CD4-positive, alpha-beta T cell (primary cell): ENCODE results near the gene SLC24A5. TPM values are rescaled to one million over a fixed set of nuclear protein-coding genes. Genes with fewer than 3 reads are reported as not detected.

ENCODE experiments used
- ATAC-seq: fragments of 200-7000 bp; cut with Tn5 transposase; one replicate; pipeline ENCODE4 v1.10.0; 2022; ENCODE audit warnings: mild to moderate bottlenecking; ENCODE audit not compliant: poor library complexity
- CTCF ChIA-PET: fragments of 350-600 bp; sonication (Branson Sonifier 250); formaldehyde crosslinking; loops from one replicate; lab custom pipeline; 2021; ENCODE audit warnings: antibody characterized with exemption, inconsistent platforms; lab: Charles Lee
- POLR2A ChIA-PET: fragments of 350-600 bp; sonication (Branson Sonifier 250); formaldehyde crosslinking; loops from one replicate; lab custom pipeline; 2021; ENCODE audit warnings: antibody characterized with exemption, inconsistent platforms; lab: Charles Lee
- DNase-seq, 14 experiments: peaks; one replicate each; pipeline ENCODE4 v3.0.0-alpha.2; 2013 to 2020; ENCODE audit warnings: mixed read lengths in 2 of 14
- H3K27ac ChIP-seq, 2 donors: one replicate each; pipeline versions ENCODE4 v1.5.1 to v1.7.0; 2013; ENCODE audit warnings: low read length in 2 of 2, low read depth in 1 of 2, mild to moderate bottlenecking in 1 of 2
- H3K27me3 ChIP-seq, 2 experiments: 1 replicate in 1 of 2; 2 replicates in 1 of 2; pipeline versions ENCODE4 v1.6.1 to v1.7.0; 2013; ENCODE audit warnings: low read length in 2 of 2, control low read depth in 1 of 2, mild to moderate bottlenecking in 1 of 2, moderate library complexity in 1 of 2; ENCODE audit not compliant: insufficient read depth in 2 of 2, control insufficient read depth in 1 of 2
- H3K36me3 ChIP-seq: one replicate; pipeline ENCODE4 v1.6.1; 2013; ENCODE audit warnings: low read length, control low read depth; ENCODE audit not compliant: insufficient read depth
- H3K4me1 ChIP-seq: one replicate; pipeline ENCODE4 v1.6.1; 2013; ENCODE audit warnings: low read length, control low read depth; ENCODE audit not compliant: insufficient read depth
- H3K4me3 ChIP-seq: one replicate; pipeline ENCODE4 v1.5.1; 2013; ENCODE audit warnings: mild to moderate bottlenecking, low read length, moderate library complexity
- H3K9me3 ChIP-seq, 2 experiments: 1 replicate in 1 of 2; 2 replicates in 1 of 2; pipeline versions ENCODE4 v1.6.1 to v1.7.0; 2013; ENCODE audit warnings: low read length in 2 of 2, mild to moderate bottlenecking in 2 of 2, control low read depth in 1 of 2, moderate library complexity in 1 of 2; ENCODE audit not compliant: control insufficient read depth in 1 of 2, insufficient read depth in 1 of 2
- H3K27ac Mint-ChIP-seq: one replicate; pipeline ENCODE4 v1.8.0; 2020; ENCODE audit warnings: mixed read lengths
- H3K27me3 Mint-ChIP-seq: one replicate; pipeline ENCODE4 v1.8.0; 2021; ENCODE audit warnings: mixed read lengths
- H3K36me3 Mint-ChIP-seq: one replicate; pipeline ENCODE4 v1.8.0; 2021; ENCODE audit warnings: low read depth, mixed read lengths
- H3K4me1 Mint-ChIP-seq: one replicate; pipeline ENCODE4 v1.8.0; 2021; ENCODE audit warnings: low read depth, mixed read lengths
- H3K4me3 Mint-ChIP-seq: one replicate; pipeline ENCODE4 v1.8.0; 2020; ENCODE audit warnings: mild to moderate bottlenecking, mixed read lengths
- H3K9me3 Mint-ChIP-seq: one replicate; pipeline ENCODE4 v1.8.0; 2020; ENCODE audit warnings: mixed read lengths
- intact Hi-C, 2 experiments: fragments of 100-400 bp; cut with DNase I in 1 of 2; cut with micrococcal nuclease in 1 of 2; formaldehyde crosslinking; loops; one replicate each; pipeline versions ENCODE4 v1.15.1 to v1.9.0; 2023 to 2025; cut with DNase I, micrococcal nuclease
- total RNA-seq, 174 experiments: library from RNA in 2 of 174; stranded (reverse) in 2 of 174; gene quantifications; one replicate each; pipeline ENCODE4 v1.2.3 and lab custom pipeline; 2021 to 2026
- TF ChIP-seq, protein P1 (sequence below): fragments of 200-600 bp; IDR thresholded peaks from one replicate; pipeline ENCODE4 v1.8.0; 2022; ENCODE audit warnings: antibody characterized with exemption, mild to moderate bottlenecking

Gene SLC24A5
- total RNA-seq, 2 experiments from 2014 or later = not detected

- Histone ChIP-seq H3K4me1 (no peaks in the 10 kb centered on the region), H3K27ac (no peak overlapping the region), H3K27me3 (peaks cover 6 to 11% of the 10 kb centered on the region in 2 experiments), H3K9me3 (no peaks in the 10 kb centered on the region), H3K36me3 (no peaks in the 10 kb centered on the region), H3K4me3 (no peak overlapping the region)
- Mint-ChIP-seq H3K9me3 (peaks cover 3% of the 10 kb centered on the region), H3K27ac (no peak overlapping the region), H3K36me3 (no peaks in the 10 kb centered on the region), H3K4me3 (no peak overlapping the region), H3K4me1 (no peaks in the 10 kb centered on the region), H3K27me3 (peaks cover 54% of the 10 kb centered on the region)
- DNase-seq = no peak
- CTCF ChIA-PET = no interaction called here
- intact Hi-C loops = no loop called here
- ATAC-seq = no peak
- TF ChIP-seq, protein P1, sequence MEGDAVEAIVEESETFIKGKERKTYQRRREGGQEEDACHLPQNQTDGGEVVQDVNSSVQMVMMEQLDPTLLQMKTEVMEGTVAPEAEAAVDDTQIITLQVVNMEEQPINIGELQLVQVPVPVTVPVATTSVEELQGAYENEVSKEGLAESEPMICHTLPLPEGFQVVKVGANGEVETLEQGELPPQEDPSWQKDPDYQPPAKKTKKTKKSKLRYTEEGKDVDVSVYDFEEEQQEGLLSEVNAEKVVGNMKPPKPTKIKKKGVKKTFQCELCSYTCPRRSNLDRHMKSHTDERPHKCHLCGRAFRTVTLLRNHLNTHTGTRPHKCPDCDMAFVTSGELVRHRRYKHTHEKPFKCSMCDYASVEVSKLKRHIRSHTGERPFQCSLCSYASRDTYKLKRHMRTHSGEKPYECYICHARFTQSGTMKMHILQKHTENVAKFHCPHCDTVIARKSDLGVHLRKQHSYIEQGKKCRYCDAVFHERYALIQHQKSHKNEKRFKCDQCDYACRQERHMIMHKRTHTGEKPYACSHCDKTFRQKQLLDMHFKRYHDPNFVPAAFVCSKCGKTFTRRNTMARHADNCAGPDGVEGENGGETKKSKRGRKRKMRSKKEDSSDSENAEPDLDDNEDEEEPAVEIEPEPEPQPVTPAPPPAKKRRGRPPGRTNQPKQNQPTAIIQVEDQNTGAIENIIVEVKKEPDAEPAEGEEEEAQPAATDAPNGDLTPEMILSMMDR = no peak
- POLR2A ChIA-PET = no interaction called here
Observed at GRCh38 chr15:48186271-48186670, 65.5 kb downstream of the SLC24A5 start.

DNA sequence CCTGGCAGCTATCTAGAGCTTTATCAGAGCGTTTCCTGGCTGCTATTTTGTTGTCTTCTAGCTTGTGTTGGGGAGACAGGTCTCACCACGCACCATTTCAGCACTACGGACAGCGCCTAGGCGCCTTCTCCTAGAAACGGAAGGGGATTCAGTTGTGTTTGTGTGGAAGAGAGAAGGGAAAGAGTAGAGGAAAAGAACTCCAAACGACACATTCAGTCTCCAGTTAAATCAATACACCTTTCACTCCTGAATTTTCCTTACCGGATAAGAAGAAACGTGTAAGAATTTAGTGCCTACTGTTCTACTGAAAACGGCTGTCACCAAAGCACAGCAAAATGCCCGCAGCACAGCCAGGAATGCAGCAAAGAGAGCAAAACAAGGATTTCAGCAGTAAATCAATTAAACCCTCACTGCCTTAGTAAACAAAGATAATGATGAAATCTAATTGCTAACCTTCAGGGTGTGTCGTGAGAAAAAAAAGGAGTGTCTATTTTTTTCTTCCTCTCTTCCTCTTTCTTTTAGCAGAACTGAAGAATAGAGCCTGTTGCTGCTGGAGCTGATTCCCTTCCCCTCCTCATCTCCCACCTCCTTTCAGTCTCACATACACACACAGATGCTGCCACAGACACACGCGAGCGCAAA is 70.3 kb downstream of the SLC24A5 start:
- peaks cover 50% of the 10 kb centered on the region for H3K27me3 Mint-ChIP-seq
- H3K9me3 Mint-ChIP-seq = peaks cover 3% of the 10 kb centered on the region
- H3K4me1 Mint-ChIP-seq = no peaks in the 10 kb centered on the region
- no peaks in the 10 kb centered on the region for H3K36me3 Mint-ChIP-seq
- no peak for ATAC-seq
- ChIA-PET CTCF (no interaction called here), POLR2A (no interaction called here)
- Histone ChIP-seq H3K27me3 (peaks cover 6 to 17% of the 10 kb centered on the region in 2 experiments), H3K36me3 (no peaks in the 10 kb centered on the region), H3K27ac (no peak overlapping the region), H3K4me3 (no peak overlapping the region), H3K9me3 (peaks cover 0 to 4% of the 10 kb centered on the region in 2 experiments), H3K4me1 (no peaks in the 10 kb centered on the region)
- H3K4me3 Mint-ChIP-seq = no peak overlapping the region
- intact Hi-C loops = no loop called here
- TF ChIP-seq, protein P1 = no peak
- DNase-seq = peak in 13 of 14 experiments; percentile 2 to 45 (median 10)
- no peak overlapping the region for H3K27ac Mint-ChIP-seq

DNA sequence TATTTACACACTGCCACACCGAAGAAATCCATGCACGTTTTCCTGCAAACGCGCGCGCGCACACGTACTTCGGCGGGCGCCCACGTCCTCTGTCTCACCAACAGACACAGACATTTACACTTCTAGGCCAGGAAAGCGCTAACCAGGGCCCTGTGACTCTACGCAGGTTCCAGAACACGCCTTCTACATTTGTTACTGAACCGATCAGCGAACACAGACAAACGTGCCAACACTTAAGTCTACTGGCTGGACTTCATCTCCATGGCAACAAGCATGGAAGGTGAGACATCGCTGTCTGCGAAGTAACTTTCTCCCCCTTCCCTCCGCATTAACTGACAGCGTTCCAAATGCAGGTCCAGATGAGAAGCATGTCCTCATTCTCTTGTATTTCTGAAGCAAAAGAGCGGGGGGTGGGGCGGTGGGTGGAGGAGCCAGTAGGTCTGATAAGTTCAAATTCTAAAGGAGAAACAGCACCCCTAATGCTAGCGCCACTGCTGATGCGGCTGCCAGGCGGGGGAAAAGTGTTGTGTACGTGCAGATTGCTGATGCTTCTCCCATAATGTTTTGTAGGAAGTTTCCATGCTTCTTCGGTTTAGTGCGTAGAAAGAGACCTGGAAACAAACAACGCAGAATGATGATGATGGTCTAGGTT is 70.9 kb downstream of the SLC24A5 start, which contains the start of gene CTXN2:
TSS of gene CTXN2 (plus strand) at position 92 of the 652 bp plus-strand sequence. CDS start 9,636 bp downstream, outside the sequence.
- Mint-ChIP-seq H3K36me3 (no peaks in the 10 kb centered on the region), H3K4me1 (no peaks in the 10 kb centered on the region), H3K27me3 (peaks cover 52% of the 10 kb centered on the region), H3K27ac (no peak within 1 kb of the TSS), H3K4me3 (no peak within 1 kb of the TSS), H3K9me3 (peaks cover 3% of the 10 kb centered on the region)
- no peak within 1 kb of the TSS for H3K27ac ChIP-seq
- peaks cover 0 to 4% of the 10 kb centered on the region in 2 experiments for H3K9me3 ChIP-seq
- no peak for ATAC-seq
- DNase-seq = no peak
- no peaks in the 10 kb centered on the region for H3K4me1 ChIP-seq
- ChIA-PET CTCF (no interaction called here), POLR2A (no interaction called here)
- intact Hi-C loops = no loop called here
- TF ChIP-seq, protein P1 = no peak
- no peak within 1 kb of the TSS for H3K4me3 ChIP-seq
- H3K27me3 ChIP-seq = peaks cover 6 to 22% of the 10 kb centered on the region in 2 experiments
- H3K36me3 ChIP-seq = no peaks in the 10 kb centered on the region

Other genes starting within 250 kb of the SLC24A5 start
- gene MYEF2, start 57.3 kb downstream of the SLC24A5 start, total RNA-seq = 10 to 100 TPM; 19.3 to 24.7 TPM
- not detected for gene CTXN2, start 70.7 kb downstream of the SLC24A5 start, total RNA-seq
- not detected for gene SLC12A1, start 85.3 kb downstream of the SLC24A5 start, total RNA-seq
- 10 to 100 TPM; 60.7 to 65.3 TPM for gene DUT, start 210.4 kb downstream of the SLC24A5 start, total RNA-seq